HG02938 (cell line): Measurements from ENCODE around the gene COLQ.
"Not testable (repeated sequence)": the region's sequence is repeated elsewhere in the genome, so short reads cannot be mapped to it uniquely, and the experiment has no call there.

Source experiments
- ATAC-seq: cut with Tn5 transposase; IDR thresholded peaks from one replicate; pipeline ENCODE4 v1.9.1; 2021; ENCODE audit warnings: mild to moderate bottlenecking, moderate library complexity; ENCODE audit not compliant: unreplicated experiment

COLQ gene

GRCh38 chr3:15430624-15431023, 90.9 kb downstream of the COLQ start:
- no peak for ATAC-seq

GRCh38 chr3:15429080-15429479, 92.4 kb downstream of the COLQ start:
- ATAC-seq: no peak

- ATAC-seq: no peak
Measured at GRCh38 chr3:15428539-15428938, 93.0 kb downstream of the COLQ start.

GRCh38 chr3:15427981-15428380, 93.5 kb downstream of the COLQ start:
- ATAC-seq: no peak

GRCh38 chr3:15427182-15427880, 94.2 kb downstream of the COLQ start, which contains the start of the genes EAF1 and METTL6:
EAF1 (plus strand) TSS chr3:15427598; CDS start chr3:15427780, 182 bp downstream.
METTL6 (minus strand) TSS chr3:15427544; CDS start chr3:15426511, 1,033 bp downstream.
- peak; percentile 87 for ATAC-seq

GRCh38 chr3:15426579-15427118, 94.9 kb downstream of the COLQ start:
- ATAC-seq: no peak

GRCh38 chr3:15420871-15421270, 100.6 kb downstream of the COLQ start:
- ATAC-seq: no peak

GRCh38 chr3:15410966-15411365, 110.5 kb downstream of the COLQ start:
- ATAC-seq: not testable (repeated sequence)

- ATAC-seq: no peak
Measured at GRCh38 chr3:15409774-15410173, 111.7 kb downstream of the COLQ start.

- no peak for ATAC-seq
Measured at GRCh38 chr3:15409239-15409638, 112.3 kb downstream of the COLQ start.

GRCh38 chr3:15405448-15406050, 116.0 kb downstream of the COLQ start:
- no peak for ATAC-seq

- no peak for ATAC-seq
Measured at GRCh38 chr3:15404767-15405166, 116.7 kb downstream of the COLQ start.

GRCh38 chr3:15403965-15404364, 117.5 kb downstream of the COLQ start:
- ATAC-seq: no peak

- no peak for ATAC-seq
Measured at GRCh38 chr3:15403495-15403894, 118.0 kb downstream of the COLQ start.

GRCh38 chr3:15401936-15402335, 119.6 kb downstream of the COLQ start:
- no peak for ATAC-seq
